H1 (cell line): ENCODE data around the gene CHRNA4. TPM values are rescaled to one million over a fixed set of nuclear protein-coding genes. Genes with fewer than 3 reads are reported as not detected.

Experiments
- CTCF ChIA-PET: fragments of 300-600 bp; sonication (Branson Sonifier 250); formaldehyde crosslinking; loops from one replicate; lab custom pipeline; 2021; ENCODE audit not compliant: partially characterized antibody; lab: Charles Lee
- POLR2A ChIA-PET: fragments of 300-600 bp; sonication (Branson Sonifier 250); formaldehyde crosslinking; loops from one replicate; lab custom pipeline; 2021; ENCODE audit warnings: inconsistent platforms; ENCODE audit not compliant: partially characterized antibody; lab: Charles Lee
- DNase-seq, 2 experiments: peaks; one replicate each; pipeline versions ENCODE4 v3.0.0 to v3.0.0-alpha.2; 2010 to 2022; ENCODE audit warnings: low spot score in 2 of 2, low read depth in 1 of 2, mixed read lengths in 1 of 2
- FAIRE-seq: peaks from 2 replicates; lab custom pipeline; 2011; peaks lifted over from hg19 to GRCh38; lab: Jason Lieb, UNC
- H2AFZ ChIP-seq: 2 replicates; pipeline ENCODE4 v1.8.1; 2012; ENCODE audit warnings: low read length, inconsistent platforms
- H2AK5ac ChIP-seq: 2 replicates; pipeline ENCODE4 v1.6.1; 2013; ENCODE audit warnings: low read depth, low read length
- H2BK120ac ChIP-seq: replicated peaks from 2 replicates; pipeline ENCODE3; 2013; ENCODE audit warnings: low read depth, low read length, inconsistent platforms
- H2BK12ac ChIP-seq: 2 replicates; pipeline ENCODE4 v1.6.1; 2013; ENCODE audit warnings: low read depth, low read length
- H2BK15ac ChIP-seq: 2 replicates; pipeline ENCODE4 v1.6.1; 2013; ENCODE audit warnings: low read length
- H2BK20ac ChIP-seq: 2 replicates; pipeline ENCODE4 v1.6.1; 2013; ENCODE audit warnings: low read length
- H2BK5ac ChIP-seq: 2 replicates; pipeline ENCODE4 v1.6.1; 2013; ENCODE audit warnings: low read depth, low read length
- H3K14ac ChIP-seq: 2 replicates; pipeline ENCODE4 v1.6.1; 2013; ENCODE audit warnings: inconsistent platforms; ENCODE audit not compliant: insufficient read length
- H3K18ac ChIP-seq: 2 replicates; pipeline ENCODE4 v1.6.1; 2013; ENCODE audit warnings: low read length; ENCODE audit errors: extremely low read depth
- H3K23ac ChIP-seq: 2 replicates; pipeline ENCODE4 v1.6.1; 2013; ENCODE audit warnings: inconsistent platforms; ENCODE audit not compliant: insufficient read length
- H3K23me2 ChIP-seq: 2 replicates; pipeline ENCODE4 v1.6.1; 2013; ENCODE audit warnings: low read depth, low read length
- H3K27ac ChIP-seq: 2 replicates; pipeline ENCODE4 v1.6.1; 2011; ENCODE audit warnings: low read depth, low read length, inconsistent platforms
- H3K27me3 ChIP-seq, 4 experiments: replicated peaks in 1 of 4; 1 replicate in 1 of 4; 2 replicates in 3 of 4; pipeline versions ENCODE4 v1.6.1 to v1.8.1; 2011 to 2013; ENCODE audit warnings: low read length in 3 of 4, mild to moderate bottlenecking in 3 of 4, inconsistent platforms in 2 of 4, mixed read lengths in 2 of 4, moderate library complexity in 1 of 4; ENCODE audit not compliant: control insufficient read depth in 3 of 4, insufficient read depth in 3 of 4; ENCODE audit errors: extremely low read depth in 1 of 4
- H3K36me3 ChIP-seq, 4 experiments: 2 replicates each; pipeline versions ENCODE4 v1.6.1 to v1.8.1; 2011 to 2013; ENCODE audit warnings: mild to moderate bottlenecking in 4 of 4, low read length in 3 of 4, moderate library complexity in 2 of 4, control low read depth in 1 of 4, inconsistent platforms in 1 of 4; ENCODE audit not compliant: insufficient read depth in 4 of 4, control insufficient read depth in 2 of 4
- H3K4ac ChIP-seq: replicated peaks from 2 replicates; pipeline ENCODE3; 2013; ENCODE audit warnings: low read length, low read depth, mixed read lengths, inconsistent platforms; ENCODE audit not compliant: insufficient read length
- H3K4me1 ChIP-seq, 4 experiments: replicated peaks in 1 of 4; 1 replicate in 1 of 4; 2 replicates in 3 of 4; pipeline versions ENCODE4 v1.6.1 to v1.8.1; 2011 to 2013; ENCODE audit warnings: low read length in 3 of 4, inconsistent platforms in 2 of 4, mixed read lengths in 1 of 4; ENCODE audit not compliant: insufficient read depth in 4 of 4, control insufficient read depth in 3 of 4
- H3K4me2 ChIP-seq, 2 experiments: 2 replicates each; pipeline versions ENCODE4 v1.6.1 to v1.8.1; 2011 to 2013; ENCODE audit warnings: low read depth in 2 of 2, low read length in 2 of 2, control low read depth in 1 of 2, inconsistent platforms in 1 of 2, mild to moderate bottlenecking in 1 of 2; ENCODE audit not compliant: insufficient read depth in 1 of 2
- H3K4me3 ChIP-seq, 4 experiments: fragments of 200-600, 300-600 bp in 1 of 4; sonication (generic), shearing (Covaris generic), sonication (Bioruptor Twin) in 1 of 4; 2 replicates each; pipeline versions ENCODE4 v1.5.1 to v1.8.1; 2011 to 2016; ENCODE audit warnings: low read length in 4 of 4, low read depth in 3 of 4, control low read depth in 2 of 4, inconsistent platforms in 2 of 4, mild to moderate bottlenecking in 2 of 4, mixed read lengths in 1 of 4, moderate library complexity in 1 of 4; ENCODE audit not compliant: insufficient read depth in 2 of 4; ENCODE audit errors: extremely low read depth in 1 of 4
- H3K56ac ChIP-seq: replicated peaks from 2 replicates; pipeline ENCODE3; 2013; ENCODE audit warnings: low read depth, mild to moderate bottlenecking, mixed read lengths, low read length, inconsistent platforms; ENCODE audit not compliant: insufficient read length
- H3K79me1 ChIP-seq: 2 replicates; pipeline ENCODE4 v1.6.1; 2013; ENCODE audit warnings: low read depth, low read length, control low read depth
- H3K79me2 ChIP-seq, 2 experiments: 2 replicates each; pipeline versions ENCODE4 v1.6.1 to v1.8.1; 2012 to 2013; ENCODE audit warnings: low read length in 2 of 2, mild to moderate bottlenecking in 2 of 2, inconsistent platforms in 1 of 2; ENCODE audit not compliant: insufficient read depth in 2 of 2, control insufficient read depth in 1 of 2
- H3K9ac ChIP-seq, 4 experiments: replicated peaks in 1 of 4; 1 replicate in 1 of 4; 2 replicates in 3 of 4; pipeline versions ENCODE4 v1.6.1 to v1.8.1; 2011 to 2013; ENCODE audit warnings: low read depth in 3 of 4, low read length in 3 of 4, control low read depth in 2 of 4, mild to moderate bottlenecking in 2 of 4, moderate library complexity in 2 of 4, inconsistent platforms in 1 of 4; ENCODE audit errors: extremely low read depth in 1 of 4
- H3K9me3 ChIP-seq, 2 experiments: 2 replicates each; pipeline versions ENCODE4 v1.6.1 to v1.8.1; 2012 to 2013; ENCODE audit warnings: mild to moderate bottlenecking in 2 of 2, moderate library complexity in 2 of 2, control low read depth in 1 of 2, inconsistent platforms in 1 of 2, low read depth in 1 of 2, low read length in 1 of 2, mixed read lengths in 1 of 2; ENCODE audit not compliant: insufficient read depth in 2 of 2
- H4K20me1 ChIP-seq, 2 experiments: replicated peaks in 1 of 2; 2 replicates each; pipeline versions ENCODE3 to v1.8.1; 2011 to 2013; ENCODE audit warnings: inconsistent platforms in 2 of 2, low read length in 2 of 2, mild to moderate bottlenecking in 1 of 2; ENCODE audit not compliant: insufficient read depth in 2 of 2, control insufficient read depth in 1 of 2
- H4K5ac ChIP-seq: 2 replicates; pipeline ENCODE4 v1.6.1; 2013; ENCODE audit warnings: low read length, low read depth, mixed read lengths, inconsistent platforms; ENCODE audit not compliant: insufficient read length
- H4K8ac ChIP-seq: 2 replicates; pipeline ENCODE4 v1.8.0; 2013; ENCODE audit warnings: mild to moderate bottlenecking, moderate library complexity, low read length, inconsistent platforms; ENCODE audit not compliant: insufficient read depth; ENCODE audit errors: extremely low read depth
- H4K91ac ChIP-seq: replicated peaks from 2 replicates; pipeline ENCODE3; 2013; ENCODE audit warnings: low read length, mixed read lengths, inconsistent platforms; ENCODE audit not compliant: insufficient read length
- KDM1A ChIP-seq: fragments of 200-600, 300-600 bp; sonication (generic); IDR thresholded peaks from 2 replicates; pipeline ENCODE4 v1.7.1; 2016; ENCODE audit warnings: mild to moderate bottlenecking, low read length, borderline replicate concordance
- POLR2AphosphoS5 ChIP-seq: IDR thresholded peaks from 2 replicates; pipeline ENCODE4 v1.6.1; 2011; ENCODE audit warnings: low read depth, low read length
- WGBS, 2 experiments: shearing (Covaris generic) in 1 of 2; methylation state at CpG; one replicate each; pipeline versions ENCODE4 v1.1.6 to v1.1.7; 2013 to 2015; ENCODE audit warnings: low lambda C conversion rate in 2 of 2, mixed read lengths in 2 of 2, inconsistent platforms in 1 of 2, low coverage in 1 of 2, missing lambda C conversion rate in 1 of 2; ENCODE audit not compliant: insufficient replicate concordance in 2 of 2, insufficient coverage in 1 of 2, insufficient read length in 1 of 2; ENCODE audit errors: extremely low coverage in 1 of 2, missing lambda C conversion rate in 1 of 2; 5-methylcytosine and 5-hydroxymethylcytosine counted together
- polyA plus RNA-seq, 7 experiments: library from polyadenylated mRNA; depleted of rRNA in 3 of 7; stranded (reverse) in 5 of 7; unstranded in 2 of 7; fragments of >200 nt in 5 of 7; fragments of 200-250 nt in 2 of 7; gene quantifications; 1 replicate in 5 of 7; 2 replicates in 1 of 7; 4 replicates in 1 of 7; pipeline versions ENCODE4 v1.2.1 to v1.2.3, GENCODE V29; 2011 to 2013; ENCODE audit warnings: missing spikeins in 2 of 7, mixed read lengths in 2 of 7
- total RNA-seq: library from RNA; stranded (reverse); fragmentation: NEBNext Ultra II Directional; extraction: Animal tissue kit (Norgen Biotek cat#: 25700); gene quantifications from 2 replicates; pipeline ENCODE4 v1.2.1, GENCODE V29; 2021

The CHRNA4 gene
- total and polyA plus RNA-seq, 2 of the 8 experiments (the other 6 are each of a cell fraction or from before 2014, with no cell fraction given): 4.3 to 5.7 TPM

- H3K14ac ChIP-seq: no peak overlapping the region
- H3K56ac ChIP-seq: no peak overlapping the region
- H2BK20ac ChIP-seq: no peak overlapping the region
- no peak overlapping the region for H4K8ac ChIP-seq
- FAIRE-seq (no peak), DNase-seq (no peak)
- POLR2A ChIA-PET: interaction anchor here (1.0 kb wide), 1 partner anchor 26 kb away, joined by 3 read pairs; no protein-coding TSS in a partner anchor
- peaks cover 0 to 21% (median 19%) of the 10 kb centered on the region in 4 experiments; a peak in 6 of 7 replicates for H3K4me1 ChIP-seq
- no peak overlapping the region for H2AFZ ChIP-seq
- H2BK120ac ChIP-seq: no peak overlapping the region
- no peaks in the 10 kb centered on the region for H3K79me1 ChIP-seq
- no peak overlapping the region for H2BK15ac ChIP-seq
- no peak overlapping the region for H3K9ac ChIP-seq
- H3K4ac ChIP-seq: no peak overlapping the region
- H3K9me3 ChIP-seq: no peaks in the 10 kb centered on the region
- TF ChIP-seq KDM1A: peak; percentile 46; the same call in 1 of the 2 replicates
- TF ChIP-seq POLR2AphosphoS5: no peak
- TF ChIP-seq, all 59 proteins: peak for 1
- no peak overlapping the region for H3K4me3 ChIP-seq
- H4K91ac ChIP-seq: no peak overlapping the region
- no peaks in the 10 kb centered on the region for H3K79me2 ChIP-seq
- CTCF ChIA-PET: interaction anchor here (1.0 to 7.5 kb wide), 5 partner anchors 11 to 83 kb away, joined by 3 to 61 read pairs (median 5); no protein-coding TSS in a partner anchor
- no peak overlapping the region for H2AK5ac ChIP-seq
- no peak overlapping the region for H3K27ac ChIP-seq
- H2BK12ac ChIP-seq: no peak overlapping the region
- no peak overlapping the region; the same call in 1 of the 2 replicates for H3K18ac ChIP-seq
- peaks cover 0 to 9% (median 4%) of the 10 kb centered on the region in 4 experiments; a peak in 3 of 7 replicates for H3K27me3 ChIP-seq
- whole genome bisulfite sequencing, 2 experiments: 87% methylated on average over 17 of the region's 17 CpGs; no CpG with 5 or more reads in 1 of the 2 experiments
- H3K4me2 ChIP-seq: no peak overlapping the region
- H3K23me2 ChIP-seq: peaks cover 3% of the 10 kb centered on the region; the same call in 1 of the 2 replicates
- no peak overlapping the region for H3K23ac ChIP-seq
- no peaks in the 10 kb centered on the region for H3K36me3 ChIP-seq
- no peak overlapping the region for H4K5ac ChIP-seq
- no peak overlapping the region for H2BK5ac ChIP-seq
- H4K20me1 ChIP-seq: no peaks in the 10 kb centered on the region
These were observed 62.3 kb downstream of the CHRNA4 start for GRCh38 chr20:63298731-63299312.
